Measurements from ENCODE around the gene PXT1. TPM values are rescaled to one million over a fixed set of nuclear protein-coding genes. Genes with fewer than 3 reads are reported as not detected.

PXT1 gene
- total and polyA plus RNA-seq, 2 experiments from 2014 or later = not detected

DNA sequence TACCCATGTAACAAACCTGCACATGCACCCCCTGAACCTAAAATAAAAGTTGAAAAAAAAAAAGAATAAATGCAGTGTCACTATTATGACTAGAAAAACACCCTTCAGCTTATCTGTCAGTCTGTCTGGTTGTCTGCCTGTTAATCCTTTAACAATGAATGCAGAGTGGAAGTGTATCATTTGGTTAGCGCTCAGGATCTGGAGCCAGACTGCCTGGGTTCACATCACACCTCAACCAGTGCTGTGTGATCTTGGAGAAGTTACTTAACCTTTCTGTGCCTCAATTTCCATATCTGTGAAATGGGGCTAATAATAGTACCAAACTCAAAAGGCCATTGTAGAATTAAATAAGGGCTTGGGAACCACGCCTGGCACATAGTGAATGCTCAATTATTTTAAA is 72.0 kb downstream of the PXT1 start:
- 97% methylated on average over 2 of the region's 2 CpGs for WGBS (ENCODE audit: low lambda C conversion rate, missing lambda C conversion rate)
- no peak for DNase-seq (ENCODE audit: low spot score)

DNA sequence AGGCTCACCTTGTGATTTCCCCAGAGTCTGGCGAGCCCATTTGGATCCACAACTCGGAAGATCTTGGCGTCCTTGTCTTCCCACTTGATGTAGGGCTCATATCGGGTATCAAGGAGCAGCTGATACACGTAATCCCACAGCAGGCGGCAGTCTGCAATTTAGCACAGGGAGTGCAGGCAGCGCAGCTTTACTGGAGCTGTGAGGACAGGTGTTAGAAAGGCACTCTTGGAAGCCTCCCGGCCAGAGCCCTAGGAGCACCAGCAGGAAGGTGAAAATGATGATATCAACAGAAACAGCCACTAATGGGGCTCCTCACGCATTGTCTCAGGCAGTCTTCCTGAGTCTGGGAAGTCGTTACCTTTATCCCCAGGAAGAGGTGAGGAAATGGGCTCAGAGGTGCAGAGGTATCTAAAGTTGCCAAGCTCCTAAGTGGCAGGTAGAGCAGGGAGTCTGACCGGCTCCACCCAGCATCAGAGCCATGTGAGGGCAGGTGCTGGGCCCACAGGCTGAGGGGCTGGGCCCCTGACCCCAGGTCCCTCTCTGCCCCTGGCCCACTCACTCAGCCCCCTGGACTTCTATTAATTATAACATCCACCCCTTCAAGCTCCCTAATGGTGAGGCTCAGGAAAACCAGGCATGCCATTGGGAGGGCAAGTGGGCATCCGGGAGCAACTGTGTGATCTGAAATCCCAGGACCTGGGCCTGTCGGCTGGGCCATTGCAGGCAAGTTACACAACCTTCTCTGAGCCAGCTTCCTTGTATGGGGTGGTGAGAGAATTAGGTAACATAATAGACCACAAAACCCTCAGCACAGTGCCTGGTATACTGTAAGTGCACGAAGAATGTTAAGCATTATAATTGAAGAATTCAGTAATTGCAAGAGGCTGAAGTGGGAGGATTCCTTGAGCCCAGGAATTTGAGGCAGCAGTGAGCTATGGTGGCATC is 73.5 kb downstream of the PXT1 start:
- Histone ChIP-seq H3K79me2 (no peaks in the 10 kb centered on the region), H3K36me3 (replicated peaks; ENCODE audit: insufficient read depth, low read depth) (no peaks in the 10 kb centered on the region), H2AFZ (no peak overlapping the region), H3K9me2 (replicated peaks; ENCODE audit: insufficient read depth) (no peaks in the 10 kb centered on the region), H3K4me2 (no peak overlapping the region), H3K9me3 (ENCODE audit: low read depth) (no peaks in the 10 kb centered on the region), H4K20me1 (ENCODE audit: insufficient read depth, poor library complexity, severe bottlenecking) (no peaks in the 10 kb centered on the region), H3K4me1 (ENCODE audit: insufficient read depth) (no peaks in the 10 kb centered on the region), H3K4me3 (no peak overlapping the region), H3K27ac (no peak overlapping the region), H3K27me3 (no peaks in the 10 kb centered on the region)
- WGBS (ENCODE audit: low lambda C conversion rate, missing lambda C conversion rate) = 73% methylated on average over 14 of the region's 14 CpGs
- no peak for DNase-seq (ENCODE audit: low spot score)
- TF ChIP-seq EZH2 (IDR thresholded peaks at IDR 0.05; ENCODE audit: borderline replicate concordance) (no peak), EZH2phosphoT487 (IDR thresholded peaks at IDR 0.05; ENCODE audit: low read depth, severe bottlenecking, unreplicated experiment) (no peak)
- TF ChIP-seq, protein P1, sequence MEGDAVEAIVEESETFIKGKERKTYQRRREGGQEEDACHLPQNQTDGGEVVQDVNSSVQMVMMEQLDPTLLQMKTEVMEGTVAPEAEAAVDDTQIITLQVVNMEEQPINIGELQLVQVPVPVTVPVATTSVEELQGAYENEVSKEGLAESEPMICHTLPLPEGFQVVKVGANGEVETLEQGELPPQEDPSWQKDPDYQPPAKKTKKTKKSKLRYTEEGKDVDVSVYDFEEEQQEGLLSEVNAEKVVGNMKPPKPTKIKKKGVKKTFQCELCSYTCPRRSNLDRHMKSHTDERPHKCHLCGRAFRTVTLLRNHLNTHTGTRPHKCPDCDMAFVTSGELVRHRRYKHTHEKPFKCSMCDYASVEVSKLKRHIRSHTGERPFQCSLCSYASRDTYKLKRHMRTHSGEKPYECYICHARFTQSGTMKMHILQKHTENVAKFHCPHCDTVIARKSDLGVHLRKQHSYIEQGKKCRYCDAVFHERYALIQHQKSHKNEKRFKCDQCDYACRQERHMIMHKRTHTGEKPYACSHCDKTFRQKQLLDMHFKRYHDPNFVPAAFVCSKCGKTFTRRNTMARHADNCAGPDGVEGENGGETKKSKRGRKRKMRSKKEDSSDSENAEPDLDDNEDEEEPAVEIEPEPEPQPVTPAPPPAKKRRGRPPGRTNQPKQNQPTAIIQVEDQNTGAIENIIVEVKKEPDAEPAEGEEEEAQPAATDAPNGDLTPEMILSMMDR (IDR thresholded peaks at IDR 0.05; ENCODE audit: poor library complexity) = no peak

More for the DNA sequence above, 72.0 kb downstream of the PXT1 start:
- H2AFZ ChIP-seq = no peak overlapping the region
- H3K27me3 ChIP-seq = no peaks in the 10 kb centered on the region
- H3K9me3 ChIP-seq (ENCODE audit: low read depth) = no peaks in the 10 kb centered on the region
- H3K79me2 ChIP-seq = no peaks in the 10 kb centered on the region
- no peaks in the 10 kb centered on the region for H3K9me2 ChIP-seq (replicated peaks; ENCODE audit: insufficient read depth)
- TF ChIP-seq EZH2 (IDR thresholded peaks at IDR 0.05; ENCODE audit: borderline replicate concordance) (no peak), EZH2phosphoT487 (IDR thresholded peaks at IDR 0.05; ENCODE audit: low read depth, severe bottlenecking, unreplicated experiment) (no peak)
- TF ChIP-seq, protein P1 (IDR thresholded peaks at IDR 0.05; ENCODE audit: poor library complexity) = no peak
- H3K4me1 ChIP-seq (ENCODE audit: insufficient read depth) = no peaks in the 10 kb centered on the region
- no peak overlapping the region for H3K4me2 ChIP-seq
- H3K27ac ChIP-seq = no peak overlapping the region
- no peak overlapping the region for H3K4me3 ChIP-seq
- no peaks in the 10 kb centered on the region for H4K20me1 ChIP-seq (ENCODE audit: insufficient read depth, poor library complexity, severe bottlenecking)
- H3K36me3 ChIP-seq (replicated peaks; ENCODE audit: insufficient read depth, low read depth) = no peaks in the 10 kb centered on the region

DNA sequence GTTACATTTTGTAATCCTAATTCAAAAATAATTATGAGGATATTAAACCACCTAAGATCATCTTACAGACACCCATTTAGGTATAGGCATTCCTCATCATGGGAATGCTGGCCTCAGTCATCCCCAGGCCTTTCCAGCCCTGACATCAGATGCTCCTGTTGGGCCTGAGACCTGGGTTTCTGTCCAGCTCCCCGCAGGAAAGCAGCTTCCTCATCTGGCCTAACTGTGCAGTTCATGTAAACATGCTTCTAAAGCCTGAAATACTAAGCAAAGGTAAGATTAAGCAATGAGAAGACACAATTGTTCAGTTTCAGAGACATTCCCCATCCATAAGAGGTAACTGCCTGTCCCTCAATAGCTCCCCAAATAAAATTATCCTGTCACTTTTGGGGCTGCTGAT is 74.2 kb downstream of the PXT1 start:
- no peak for TF ChIP-seq EZH2phosphoT487 (IDR thresholded peaks at IDR 0.05; ENCODE audit: low read depth, severe bottlenecking, unreplicated experiment)
- TF ChIP-seq, protein P1 (IDR thresholded peaks at IDR 0.05; ENCODE audit: poor library complexity) = no peak
- Histone ChIP-seq H3K4me1 (ENCODE audit: insufficient read depth) (no peaks in the 10 kb centered on the region), H3K27me3 (no peaks in the 10 kb centered on the region), H3K4me3 (no peak overlapping the region), H2AFZ (no peak overlapping the region), H3K9me2 (replicated peaks; ENCODE audit: insufficient read depth) (no peaks in the 10 kb centered on the region), H3K9me3 (ENCODE audit: low read depth) (no peaks in the 10 kb centered on the region), H3K79me2 (no peaks in the 10 kb centered on the region), H3K4me2 (no peak overlapping the region), H3K27ac (no peak overlapping the region), H3K36me3 (replicated peaks; ENCODE audit: insufficient read depth, low read depth) (no peaks in the 10 kb centered on the region), H4K20me1 (ENCODE audit: insufficient read depth, poor library complexity, severe bottlenecking) (no peaks in the 10 kb centered on the region)
- DNase-seq (ENCODE audit: low spot score) = no peak
- WGBS (ENCODE audit: low lambda C conversion rate, missing lambda C conversion rate) = 75% methylated on average over 1 of the region's 1 CpG
